AG09309 (cell line): ENCODE data around the gene ITGA11.

Experiments
- DNase-seq: peaks from one replicate; pipeline ENCODE4 v3.0.0-alpha.2; 2010; ENCODE audit warnings: low read depth
- H3K4me3 ChIP-seq: 2 replicates; pipeline ENCODE4 v1.5.1; 2011; ENCODE audit warnings: mild to moderate bottlenecking, low read depth, low read length, moderate library complexity; ENCODE audit not compliant: control insufficient read depth
- TF ChIP-seq, protein P1 (sequence below): IDR thresholded peaks from 2 replicates; pipeline ENCODE4 v1.5.1; 2011; ENCODE audit warnings: mild to moderate bottlenecking, low read depth, low read length, inconsistent platforms; ENCODE audit not compliant: insufficient read depth, control insufficient read depth; ENCODE audit errors: missing control alignments

Gene ITGA11

DNA sequence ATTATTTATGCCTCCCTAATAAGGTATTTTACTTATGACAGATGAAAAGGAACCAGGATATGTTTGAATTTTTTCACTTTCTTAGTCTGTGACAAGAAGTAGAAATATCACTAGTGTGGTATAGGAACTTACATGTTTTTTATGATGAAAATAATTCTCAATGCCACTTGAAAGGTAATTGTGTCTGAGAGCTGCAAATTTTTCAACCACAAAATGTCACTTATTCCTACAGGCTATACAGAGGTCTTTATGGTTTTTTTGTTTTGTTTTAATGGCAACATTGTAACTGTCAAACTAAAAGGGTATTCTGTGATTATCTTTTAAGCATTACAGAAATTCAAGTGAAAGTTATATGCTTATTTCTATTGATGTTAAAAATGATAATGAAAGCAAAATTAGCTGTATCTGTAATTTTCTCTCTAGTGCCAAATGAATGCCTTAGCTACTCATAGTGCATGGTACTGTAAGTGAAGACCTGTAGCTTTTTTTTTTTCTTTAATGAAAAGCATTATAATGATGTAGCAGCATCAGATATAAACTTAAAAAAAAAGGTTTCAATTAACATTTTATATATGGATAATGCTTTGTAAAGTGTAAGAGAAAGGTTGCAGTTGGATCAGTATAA, 139.7 kb downstream of the ITGA11 start:
- TF ChIP-seq, protein P1, sequence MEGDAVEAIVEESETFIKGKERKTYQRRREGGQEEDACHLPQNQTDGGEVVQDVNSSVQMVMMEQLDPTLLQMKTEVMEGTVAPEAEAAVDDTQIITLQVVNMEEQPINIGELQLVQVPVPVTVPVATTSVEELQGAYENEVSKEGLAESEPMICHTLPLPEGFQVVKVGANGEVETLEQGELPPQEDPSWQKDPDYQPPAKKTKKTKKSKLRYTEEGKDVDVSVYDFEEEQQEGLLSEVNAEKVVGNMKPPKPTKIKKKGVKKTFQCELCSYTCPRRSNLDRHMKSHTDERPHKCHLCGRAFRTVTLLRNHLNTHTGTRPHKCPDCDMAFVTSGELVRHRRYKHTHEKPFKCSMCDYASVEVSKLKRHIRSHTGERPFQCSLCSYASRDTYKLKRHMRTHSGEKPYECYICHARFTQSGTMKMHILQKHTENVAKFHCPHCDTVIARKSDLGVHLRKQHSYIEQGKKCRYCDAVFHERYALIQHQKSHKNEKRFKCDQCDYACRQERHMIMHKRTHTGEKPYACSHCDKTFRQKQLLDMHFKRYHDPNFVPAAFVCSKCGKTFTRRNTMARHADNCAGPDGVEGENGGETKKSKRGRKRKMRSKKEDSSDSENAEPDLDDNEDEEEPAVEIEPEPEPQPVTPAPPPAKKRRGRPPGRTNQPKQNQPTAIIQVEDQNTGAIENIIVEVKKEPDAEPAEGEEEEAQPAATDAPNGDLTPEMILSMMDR = no peak
- DNase-seq = no peak

DNA sequence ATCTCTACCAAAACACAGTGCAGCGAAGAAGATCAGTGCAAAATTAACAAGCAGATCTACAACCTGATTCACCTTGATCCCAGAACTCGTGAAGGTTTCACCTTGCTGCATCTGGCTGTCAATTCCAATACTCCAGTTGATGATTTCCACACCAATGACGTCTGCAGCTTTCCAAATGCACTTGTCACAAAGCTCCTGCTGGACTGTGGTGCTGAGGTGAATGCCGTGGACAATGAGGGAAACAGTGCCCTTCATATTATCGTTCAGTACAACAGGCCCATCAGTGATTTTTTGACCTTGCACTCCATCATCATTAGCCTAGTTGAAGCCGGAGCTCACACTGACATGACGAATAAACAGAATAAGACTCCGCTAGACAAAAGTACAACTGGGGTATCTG, 141.2 kb downstream of the ITGA11 start:
- H3K4me3 ChIP-seq = no peak overlapping the region
- TF ChIP-seq, protein P1 = no peak
- no peak for DNase-seq

More for the DNA sequence above, 139.7 kb downstream of the ITGA11 start:
- H3K4me3 ChIP-seq = no peak overlapping the region

DNA sequence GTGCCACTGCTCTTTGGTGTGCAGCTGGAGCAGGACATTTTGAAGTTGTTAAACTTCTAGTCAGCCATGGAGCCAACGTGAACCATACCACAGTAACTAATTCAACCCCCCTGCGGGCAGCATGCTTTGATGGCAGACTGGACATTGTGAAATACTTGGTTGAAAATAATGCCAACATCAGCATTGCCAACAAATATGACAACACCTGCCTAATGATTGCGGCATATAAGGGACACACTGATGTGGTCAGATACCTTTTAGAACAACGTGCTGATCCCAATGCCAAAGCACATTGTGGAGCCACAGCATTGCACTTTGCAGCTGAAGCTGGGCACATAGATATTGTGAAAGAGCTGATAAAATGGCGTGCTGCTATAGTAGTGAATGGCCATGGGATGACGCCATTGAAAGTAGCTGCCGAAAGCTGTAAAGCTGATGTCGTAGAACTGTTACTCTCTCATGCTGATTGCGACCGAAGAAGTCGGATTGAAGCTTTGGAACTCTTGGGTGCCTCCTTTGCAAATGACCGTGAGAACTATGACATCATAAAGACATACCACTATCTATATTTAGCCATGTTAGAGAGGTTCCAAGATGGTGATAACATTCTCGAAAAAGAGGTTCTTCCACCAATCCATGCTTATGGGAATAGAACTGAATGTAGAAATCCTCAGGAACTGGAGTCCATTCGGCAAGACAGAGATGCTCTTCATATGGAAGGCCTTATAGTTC, 142.2 kb downstream of the ITGA11 start:
- no peak overlapping the region for H3K4me3 ChIP-seq
- no peak for DNase-seq
- TF ChIP-seq, protein P1 = no peak

DNA sequence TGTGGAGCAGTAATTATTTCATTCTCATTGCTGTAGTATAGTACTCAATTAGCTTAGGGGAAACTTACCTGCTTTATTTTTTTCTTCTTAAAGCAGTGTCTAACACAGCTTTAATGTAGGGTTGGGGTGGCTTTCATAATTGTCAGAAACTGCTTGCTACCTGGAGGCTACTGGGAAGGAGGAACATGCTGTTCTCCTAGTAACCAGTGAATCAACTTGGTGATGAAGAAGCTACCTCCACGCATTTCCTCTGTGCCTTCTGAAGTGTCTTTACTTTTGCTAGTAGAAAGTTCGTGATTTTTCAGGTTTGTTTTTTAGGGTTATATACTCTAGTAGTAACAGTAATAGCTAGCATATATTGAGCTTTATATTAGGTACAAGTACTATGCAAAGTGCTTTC, 142.9 kb downstream of the ITGA11 start:
- no peak overlapping the region for H3K4me3 ChIP-seq
- DNase-seq = no peak
- TF ChIP-seq, protein P1 = no peak

DNA sequence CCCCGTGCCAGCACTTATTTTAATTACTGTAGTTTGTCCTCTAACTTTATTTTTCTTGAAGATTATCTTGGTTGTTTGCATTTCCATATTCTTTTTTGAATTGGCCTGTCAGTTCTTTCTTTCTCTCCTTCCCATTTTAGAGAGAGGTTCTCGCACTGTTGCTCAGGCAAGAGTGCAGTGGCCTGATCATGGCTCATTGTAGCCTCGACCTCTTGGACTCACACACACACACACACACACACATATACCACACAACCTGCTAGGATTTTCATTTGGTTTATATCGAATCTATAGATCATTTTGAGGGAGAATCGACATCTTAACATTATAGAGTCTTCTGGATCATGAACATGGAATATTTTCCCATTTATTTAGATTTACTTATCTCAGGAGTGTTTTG, 145.7 kb downstream of the ITGA11 start:
- TF ChIP-seq, protein P1 = no peak

DNA sequence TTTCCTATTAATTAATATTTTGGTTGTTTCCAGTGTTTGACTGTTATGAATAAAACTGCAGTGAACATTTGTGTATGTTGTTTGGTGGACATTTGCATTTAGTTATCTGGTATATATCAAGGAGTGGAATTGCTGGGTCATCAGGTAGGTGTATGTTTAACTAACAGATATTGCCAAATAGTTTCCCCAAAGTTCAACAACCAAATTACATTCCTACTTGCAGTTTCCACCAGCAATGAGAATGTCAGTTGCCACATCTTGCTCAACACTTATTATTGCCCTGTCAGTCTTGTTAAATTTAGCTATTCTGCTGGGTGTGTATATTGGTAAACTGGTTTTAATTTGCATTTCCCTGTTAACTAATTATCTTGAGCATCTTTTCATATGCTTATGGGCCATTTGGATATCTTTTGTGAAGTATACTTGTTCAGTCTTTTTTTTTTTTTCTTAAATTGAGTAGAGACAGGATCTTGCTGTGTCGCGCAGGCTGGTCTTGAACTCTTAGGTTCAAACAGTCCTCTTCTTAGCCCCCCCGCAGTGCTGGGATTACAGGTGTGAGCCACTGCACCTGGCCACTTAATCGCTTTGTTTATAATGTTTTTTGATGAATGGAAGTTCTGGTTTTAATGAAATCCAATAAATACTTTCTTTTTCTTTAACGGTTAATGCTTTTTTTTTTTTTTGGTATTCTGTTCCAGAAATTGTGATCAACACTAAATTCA, 146.5 kb downstream of the ITGA11 start:
- DNase-seq = no peak
- TF ChIP-seq, protein P1 = no peak
- H3K4me3 ChIP-seq = no peak overlapping the region

More for the DNA sequence above, 145.7 kb downstream of the ITGA11 start:
- no peak overlapping the region for H3K4me3 ChIP-seq
- no peak for DNase-seq
